Ishikawa (cell line): ENCODE measurements around the gene PDIA5.

ENCODE experiments used
- CEBPB ChIP-seq: IDR thresholded peaks from 2 replicates; pipeline ENCODE4 v1.6.1; 2012
- FOXM1 ChIP-seq: IDR thresholded peaks from 2 replicates; pipeline ENCODE4 v1.6.1; 2012; ENCODE audit warnings: low read depth, borderline replicate concordance
- TCF12 ChIP-seq: IDR thresholded peaks from 2 replicates; pipeline ENCODE4 v1.6.1; 2012; ENCODE audit warnings: low read depth

GRCh38 chr3:123110976-123111615 is 44.3 kb downstream of the PDIA5 start:
- TF ChIP-seq CEBPB (no peak), FOXM1 (no peak), TCF12 (no peak)
